ENCODE results near the gene TMEM88.

GRCh38 chr17:7823581-7824001, 31.3 kb upstream of the TMEM88 start:
- TF ChIP-seq CTCF (IDR thresholded peaks at IDR 0.05) (no peak), POLR2A (IDR thresholded peaks at IDR 0.05) (no peak)
